Measurements from ENCODE around the gene GSDME. TPM values are rescaled to one million over a fixed set of nuclear protein-coding genes. Genes with fewer than 3 reads are reported as not detected.

Gene GSDME
- total RNA-seq, 1 experiment from 2014 or later, result 7.6 TPM

DNA sequence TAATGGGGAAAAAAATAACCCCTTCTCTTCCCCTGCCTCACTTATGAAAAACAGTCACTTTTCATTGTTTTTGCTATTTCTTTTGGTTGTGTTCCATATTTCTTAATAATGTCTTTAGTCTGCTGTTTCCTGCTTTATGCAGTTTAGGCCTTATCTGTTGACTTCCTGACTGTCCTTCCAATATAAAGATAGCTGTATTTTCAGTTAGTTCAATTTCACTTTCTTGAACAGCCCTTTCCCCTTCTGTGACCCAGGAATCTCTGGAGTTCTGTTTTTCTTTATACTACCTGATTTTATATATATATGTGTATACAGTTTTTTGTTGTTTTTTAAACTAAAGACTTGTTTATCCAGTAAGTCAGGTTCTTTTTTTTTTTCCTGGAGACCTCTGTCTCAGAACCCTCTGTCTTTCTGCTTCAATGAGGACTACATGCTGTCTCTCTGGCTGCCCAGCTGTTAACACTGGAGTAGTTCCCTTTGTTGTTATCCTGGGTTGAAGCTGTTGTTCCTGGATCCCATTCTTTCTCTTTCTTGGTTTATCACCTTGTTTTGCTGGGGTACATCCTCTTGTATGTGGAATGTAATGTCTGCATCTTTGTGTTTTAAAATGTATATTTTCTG is 87.2 kb downstream of the GSDME start:
- Histone ChIP-seq H3K36me3 (ENCODE audit: control insufficient read depth in 1 of 2, insufficient read depth in 2 of 2, low read length in 2 of 2) (no peaks in the 10 kb centered on the region), H3K27ac (ENCODE audit: low read depth, low read length) (no peak overlapping the region), H3K9me3 (ENCODE audit: control insufficient read depth in 1 of 2, insufficient read depth in 1 of 2, low read depth in 1 of 2, low read length in 2 of 2) (no peaks in the 10 kb centered on the region), H3K9ac (ENCODE audit: low read length) (no peak overlapping the region), H3K4me2 (ENCODE audit: low read length) (no peak overlapping the region), H3K4me3 (replicated peaks in 1 of 2; ENCODE audit: low read depth in 1 of 2, low read length in 2 of 2) (no peak overlapping the region), H3K9me2 (ENCODE audit: insufficient read depth) (no peaks in the 10 kb centered on the region), H3K27me3 (ENCODE audit: insufficient read depth, low read length) (no peaks in the 10 kb centered on the region), H2AFZ (ENCODE audit: low read depth, low read length, poor library complexity, severe bottlenecking) (no peak overlapping the region), H4K20me1 (ENCODE audit: insufficient read depth) (no peaks in the 10 kb centered on the region), H3K4me1 (ENCODE audit: control insufficient read depth in 1 of 2, insufficient read depth in 2 of 2, low read length in 2 of 2) (0 out of 4 replicates have a peak, but pooled peaks cover 0 to 7% of the 10 kb centered on the region in 2 experiments), H3K79me2 (ENCODE audit: insufficient read depth, low read length) (peaks cover 3% of the 10 kb centered on the region; the same call in 1 of the 2 replicates)
- no peak for TF ChIP-seq ELF1 (IDR thresholded peaks at IDR 0.05; ENCODE audit: borderline replicate concordance, low read depth)
- TF ChIP-seq POLR2A (IDR thresholded peaks at IDR 0.05; ENCODE audit: borderline replicate concordance, extremely low read depth, insufficient read depth, insufficient read length), result no peak
- no peak for TF ChIP-seq RAD21 (IDR thresholded peaks at IDR 0.05; ENCODE audit: low read depth)
- TF ChIP-seq SRF (IDR thresholded peaks at IDR 0.05; ENCODE audit: low read depth), result no peak
- TF ChIP-seq ZFX (IDR thresholded peaks at IDR 0.05), result no peak
- TF ChIP-seq TCF7L2 (IDR thresholded peaks at IDR 0.05; ENCODE audit: borderline replicate concordance, extremely low read depth, insufficient read depth, insufficient read length), result no peak
- TF ChIP-seq, protein P1, sequence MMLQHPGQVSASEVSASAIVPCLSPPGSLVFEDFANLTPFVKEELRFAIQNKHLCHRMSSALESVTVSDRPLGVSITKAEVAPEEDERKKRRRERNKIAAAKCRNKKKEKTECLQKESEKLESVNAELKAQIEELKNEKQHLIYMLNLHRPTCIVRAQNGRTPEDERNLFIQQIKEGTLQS (IDR thresholded peaks at IDR 0.05), result no peak
- TF ChIP-seq SP1 (IDR thresholded peaks at IDR 0.05; ENCODE audit: low read depth), result no peak
- TF ChIP-seq, protein P2, sequence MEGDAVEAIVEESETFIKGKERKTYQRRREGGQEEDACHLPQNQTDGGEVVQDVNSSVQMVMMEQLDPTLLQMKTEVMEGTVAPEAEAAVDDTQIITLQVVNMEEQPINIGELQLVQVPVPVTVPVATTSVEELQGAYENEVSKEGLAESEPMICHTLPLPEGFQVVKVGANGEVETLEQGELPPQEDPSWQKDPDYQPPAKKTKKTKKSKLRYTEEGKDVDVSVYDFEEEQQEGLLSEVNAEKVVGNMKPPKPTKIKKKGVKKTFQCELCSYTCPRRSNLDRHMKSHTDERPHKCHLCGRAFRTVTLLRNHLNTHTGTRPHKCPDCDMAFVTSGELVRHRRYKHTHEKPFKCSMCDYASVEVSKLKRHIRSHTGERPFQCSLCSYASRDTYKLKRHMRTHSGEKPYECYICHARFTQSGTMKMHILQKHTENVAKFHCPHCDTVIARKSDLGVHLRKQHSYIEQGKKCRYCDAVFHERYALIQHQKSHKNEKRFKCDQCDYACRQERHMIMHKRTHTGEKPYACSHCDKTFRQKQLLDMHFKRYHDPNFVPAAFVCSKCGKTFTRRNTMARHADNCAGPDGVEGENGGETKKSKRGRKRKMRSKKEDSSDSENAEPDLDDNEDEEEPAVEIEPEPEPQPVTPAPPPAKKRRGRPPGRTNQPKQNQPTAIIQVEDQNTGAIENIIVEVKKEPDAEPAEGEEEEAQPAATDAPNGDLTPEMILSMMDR (IDR thresholded peaks at IDR 0.05 in 2 of 3, conservative IDR thresholded peaks at IDR 0.05 in 1 of 3; ENCODE audit: borderline replicate concordance in 1 of 3, insufficient read depth in 1 of 3, low read depth in 2 of 3, low read length in 2 of 3), result no peak
- TF ChIP-seq, protein P3, sequence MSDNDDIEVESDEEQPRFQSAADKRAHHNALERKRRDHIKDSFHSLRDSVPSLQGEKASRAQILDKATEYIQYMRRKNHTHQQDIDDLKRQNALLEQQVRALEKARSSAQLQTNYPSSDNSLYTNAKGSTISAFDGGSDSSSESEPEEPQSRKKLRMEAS (IDR thresholded peaks at IDR 0.05), result no peak
- TF ChIP-seq YY1 (IDR thresholded peaks at IDR 0.05; ENCODE audit: extremely low read depth, insufficient replicate concordance, low read depth, low read length), result no peak
- no peak for TF ChIP-seq EGR1 (IDR thresholded peaks at IDR 0.05; ENCODE audit: low read depth)
- no peak for TF ChIP-seq FOSL1 (IDR thresholded peaks at IDR 0.05; ENCODE audit: low read depth)
- no peak for TF ChIP-seq CEBPB (IDR thresholded peaks at IDR 0.05; ENCODE audit: low read depth)
- no peak for TF ChIP-seq SIN3A (IDR thresholded peaks at IDR 0.05; ENCODE audit: low read depth)
- TF ChIP-seq POLR2AphosphoS5 (IDR thresholded peaks at IDR 0.05; ENCODE audit: low read depth, low read length), result no peak
- TF ChIP-seq, protein P4, sequence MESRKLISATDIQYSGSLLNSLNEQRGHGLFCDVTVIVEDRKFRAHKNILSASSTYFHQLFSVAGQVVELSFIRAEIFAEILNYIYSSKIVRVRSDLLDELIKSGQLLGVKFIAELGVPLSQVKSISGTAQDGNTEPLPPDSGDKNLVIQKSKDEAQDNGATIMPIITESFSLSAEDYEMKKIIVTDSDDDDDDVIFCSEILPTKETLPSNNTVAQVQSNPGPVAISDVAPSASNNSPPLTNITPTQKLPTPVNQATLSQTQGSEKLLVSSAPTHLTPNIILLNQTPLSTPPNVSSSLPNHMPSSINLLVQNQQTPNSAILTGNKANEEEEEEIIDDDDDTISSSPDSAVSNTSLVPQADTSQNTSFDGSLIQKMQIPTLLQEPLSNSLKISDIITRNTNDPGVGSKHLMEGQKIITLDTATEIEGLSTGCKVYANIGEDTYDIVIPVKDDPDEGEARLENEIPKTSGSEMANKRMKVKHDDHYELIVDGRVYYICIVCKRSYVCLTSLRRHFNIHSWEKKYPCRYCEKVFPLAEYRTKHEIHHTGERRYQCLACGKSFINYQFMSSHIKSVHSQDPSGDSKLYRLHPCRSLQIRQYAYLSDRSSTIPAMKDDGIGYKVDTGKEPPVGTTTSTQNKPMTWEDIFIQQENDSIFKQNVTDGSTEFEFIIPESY (IDR thresholded peaks at IDR 0.05; ENCODE audit: extremely low read depth, insufficient replicate concordance, low read length), result no peak
- TF ChIP-seq REST (IDR thresholded peaks at IDR 0.05; ENCODE audit: low read depth), result no peak
- no peak for TF ChIP-seq EZH2phosphoT487 (IDR thresholded peaks at IDR 0.05; ENCODE audit: borderline replicate concordance)
- no peak for TF ChIP-seq ZNF274 (IDR thresholded peaks at IDR 0.05; ENCODE audit: low read depth, low read length)
- intact Hi-C loops (cut with micrococcal nuclease), result loop anchor here (5.0 to 10.0 kb wide), 2 partner anchors 735 to 808 kb away; no protein-coding TSS in a partner anchor
- DNase-seq (ENCODE audit: low read depth, low spot score) (no peak), ATAC-seq (no peak)
- CTCF ChIA-PET, result no interaction called here
- no TSS peak for BruUV-seq (replicated peaks)
- POLR2A ChIA-PET, result no interaction called here
- RAD21 ChIA-PET (ENCODE audit: low non-redundant PET in 1 of 2, low total read pairs in 2 of 2, uncharacterized antibody in 2 of 2, unreplicated experiment in 2 of 2), result no interaction called here
